GM12865 (cell line): ENCODE measurements around the gene ERI3.

Source experiments
- DNase-seq: peaks from one replicate; pipeline ENCODE4 v3.0.0; 2010; ENCODE audit warnings: low read depth
- H3K4me3 ChIP-seq: 2 replicates; pipeline ENCODE4 v1.5.1; 2011; ENCODE audit warnings: mild to moderate bottlenecking, low read depth, low read length, control low read depth
- CTCF ChIP-seq: IDR thresholded peaks from 2 replicates; pipeline ENCODE4 v1.5.1; 2011; ENCODE audit warnings: low read length, control low read depth, low read depth, inconsistent platforms; ENCODE audit not compliant: insufficient read depth; ENCODE audit errors: missing control alignments

Gene ERI3

GRCh38 chr1:44289530-44289929, 65.5 kb downstream of the ERI3 start:
- no peak for TF ChIP-seq CTCF
- no peak for DNase-seq
- no peak overlapping the region for H3K4me3 ChIP-seq

- no peak for DNase-seq
- no peak overlapping the region for H3K4me3 ChIP-seq
- no peak for TF ChIP-seq CTCF
Measured at GRCh38 chr1:44288883-44289282, 66.2 kb downstream of the ERI3 start.

- no peak overlapping the region for H3K4me3 ChIP-seq
- TF ChIP-seq CTCF = no peak
- no peak for DNase-seq
Measured at GRCh38 chr1:44284184-44284583, 70.9 kb downstream of the ERI3 start.

- DNase-seq = no peak
- TF ChIP-seq CTCF = no peak
- H3K4me3 ChIP-seq = no peak overlapping the region
Measured at GRCh38 chr1:44283524-44284173, 71.4 kb downstream of the ERI3 start.

GRCh38 chr1:44282704-44283426, 72.2 kb downstream of the ERI3 start:
- TF ChIP-seq CTCF = no peak
- DNase-seq = no peak
- H3K4me3 ChIP-seq = no peak overlapping the region

GRCh38 chr1:44281962-44282703, 72.9 kb downstream of the ERI3 start:
- no peak overlapping the region for H3K4me3 ChIP-seq
- DNase-seq = no peak
- no peak for TF ChIP-seq CTCF
